Measurements from ENCODE around the gene BMP2. TPM values are rescaled to one million over a fixed set of nuclear protein-coding genes. Genes with fewer than 3 reads are reported as not detected.

BMP2 gene
- total and polyA plus RNA-seq, 2 experiments from 2014 or later = 261 to 343 TPM

GRCh38 chr20:6756693-6757595 lies 10.5 kb upstream of the BMP2 start:
- Histone ChIP-seq H3K4me3 (no peak overlapping the region), H3K4me1 (ENCODE audit: low read depth) (peaks cover 5% of the 10 kb centered on the region), H3K36me3 (no peaks in the 10 kb centered on the region), H3K9me3 (ENCODE audit: low read depth) (no peaks in the 10 kb centered on the region), H3K27ac (no peak overlapping the region), H3K27me3 (no peaks in the 10 kb centered on the region)
- no peak for TF ChIP-seq CTCF (IDR thresholded peaks at IDR 0.05; ENCODE audit: low read depth, low read length)
- DNase-seq (ENCODE audit: low read depth in 1 of 2, low spot score in 1 of 2) = no peak

GRCh38 chr20:6764619-6765018 lies 2.9 kb upstream of the BMP2 start:
- no peak overlapping the region for H3K4me3 ChIP-seq
- TF ChIP-seq CTCF (IDR thresholded peaks at IDR 0.05; ENCODE audit: low read depth, low read length) = no peak
- no peak overlapping the region for H3K27ac ChIP-seq
- H3K9me3 ChIP-seq (ENCODE audit: low read depth) = no peaks in the 10 kb centered on the region
- H3K27me3 ChIP-seq = no peaks in the 10 kb centered on the region
- no peaks in the 10 kb centered on the region for H3K36me3 ChIP-seq
- H3K4me1 ChIP-seq (ENCODE audit: low read depth) = peaks cover 12% of the 10 kb centered on the region
- no peak for DNase-seq (ENCODE audit: low read depth in 1 of 2, low spot score in 1 of 2)

GRCh38 chr20:6765469-6766058 lies 1.9 kb upstream of the BMP2 start:
- no peaks in the 10 kb centered on the region for H3K27me3 ChIP-seq
- H3K27ac ChIP-seq = no peak overlapping the region
- H3K4me3 ChIP-seq = no peak overlapping the region
- DNase-seq (ENCODE audit: low read depth in 1 of 2, low spot score in 1 of 2) = peak; percentile 53 to 78
- H3K9me3 ChIP-seq (ENCODE audit: low read depth) = no peaks in the 10 kb centered on the region
- H3K36me3 ChIP-seq = no peaks in the 10 kb centered on the region
- H3K4me1 ChIP-seq (ENCODE audit: low read depth) = peaks cover 12% of the 10 kb centered on the region
- peak; percentile 52 for TF ChIP-seq CTCF (IDR thresholded peaks at IDR 0.05; ENCODE audit: low read depth, low read length)

GRCh38 chr20:6766433-6766832 lies 1.1 kb upstream of the BMP2 start:
- Histone ChIP-seq H3K27ac (peak overlapping the region; percentile 7), H3K4me1 (ENCODE audit: low read depth) (peaks cover 13% of the 10 kb centered on the region), H3K4me3 (no peak overlapping the region), H3K36me3 (peaks cover 3% of the 10 kb centered on the region), H3K9me3 (ENCODE audit: low read depth) (no peaks in the 10 kb centered on the region), H3K27me3 (no peaks in the 10 kb centered on the region)
- DNase-seq (ENCODE audit: low read depth in 1 of 2, low spot score in 1 of 2) = no peak
- no peak for TF ChIP-seq CTCF (IDR thresholded peaks at IDR 0.05; ENCODE audit: low read depth, low read length)

GRCh38 chr20:6767126-6767535 lies 355 bp upstream of the BMP2 start:
- no peak for TF ChIP-seq CTCF (IDR thresholded peaks at IDR 0.05; ENCODE audit: low read depth, low read length)
- Histone ChIP-seq H3K27ac (peak overlapping the region; percentile 66), H3K27me3 (no peaks in the 10 kb centered on the region), H3K36me3 (peaks cover 10% of the 10 kb centered on the region), H3K4me1 (ENCODE audit: low read depth) (peaks cover 20% of the 10 kb centered on the region), H3K4me3 (peak overlapping the region; percentile 49), H3K9me3 (ENCODE audit: low read depth) (no peaks in the 10 kb centered on the region)
- no peak for DNase-seq (ENCODE audit: low read depth in 1 of 2, low spot score in 1 of 2)
